GM20000 (cell line): ENCODE results near the gene OFD1.

Source experiments
- DNase-seq: peaks from one replicate; pipeline ENCODE4 v3.0.0; 2012; ENCODE audit warnings: low spot score
- CTCF ChIP-seq: IDR thresholded peaks from 2 replicates; pipeline ENCODE4 v1.5.1; 2012; ENCODE audit warnings: mild to moderate bottlenecking, control low read depth; ENCODE audit errors: extremely low read depth, missing control alignments

OFD1 gene

GRCh38 chrX:13794417-13794816 lies 59.9 kb downstream of the OFD1 start:
- no peak for DNase-seq
- TF ChIP-seq CTCF: no peak

GRCh38 chrX:13797512-13797911 lies 63.0 kb downstream of the OFD1 start:
- no peak for DNase-seq
- TF ChIP-seq CTCF: no peak

GRCh38 chrX:13798184-13798583 lies 63.6 kb downstream of the OFD1 start:
- TF ChIP-seq CTCF: no peak
- no peak for DNase-seq

- TF ChIP-seq CTCF: no peak
- DNase-seq: no peak
These were observed 68.6 kb downstream of the OFD1 start for GRCh38 chrX:13803116-13803515.

GRCh38 chrX:13805241-13805640 lies 70.7 kb downstream of the OFD1 start:
- TF ChIP-seq CTCF: no peak

GRCh38 chrX:13808293-13808692 lies 73.7 kb downstream of the OFD1 start:
- DNase-seq: no peak
- TF ChIP-seq CTCF: no peak

More at GRCh38 chrX:13805241-13805640, 70.7 kb downstream of the OFD1 start:
- no peak for DNase-seq

GRCh38 chrX:13808865-13809264 lies 74.3 kb downstream of the OFD1 start:
- DNase-seq: no peak
- TF ChIP-seq CTCF: no peak
